ENCODE results near the gene ATP6V1A. TPM values are rescaled to one million over a fixed set of nuclear protein-coding genes. Genes with fewer than 3 reads are reported as not detected.

ATP6V1A gene
- polyA plus RNA-seq, 3 donors = 35.1 to 295 (median 254) TPM

- Histone ChIP-seq H3K27ac (ENCODE audit: low read depth in 1 of 2, low read length in 2 of 2) (peak within 1 kb of the TSS; percentile 94 to 98), H4K20me1 (ENCODE audit: insufficient read depth, low read length) (peaks cover 65% of the 10 kb centered on the region), H3K79me2 (ENCODE audit: insufficient read depth, low read length) (peaks cover 94% of the 10 kb centered on the region), H2AFZ (ENCODE audit: insufficient read depth, low read depth, low read length, poor library complexity, severe bottlenecking) (peak within 1 kb of the TSS; percentile 83), H3K4me3 (replicated peaks in 1 of 3; ENCODE audit: low read depth in 2 of 3, low read length in 3 of 3) (peak within 1 kb of the TSS; percentile 68 to 99 (median 73)), H3K9me3 (replicated peaks in 1 of 2; ENCODE audit: control insufficient read depth in 1 of 2, insufficient read depth in 1 of 2, low read length in 2 of 2) (no peaks in the 10 kb centered on the region), H3K9ac (ENCODE audit: insufficient read depth, low read length, poor library complexity, severe bottlenecking) (peak within 1 kb of the TSS; percentile 98), H3K4me2 (replicated peaks; ENCODE audit: extremely low read depth, low read length, poor library complexity, severe bottlenecking) (peak within 1 kb of the TSS; percentile 98), H3K27me3 (ENCODE audit: control insufficient read depth in 2 of 2, insufficient read depth in 2 of 2, low read length in 2 of 2) (no peaks in the 10 kb centered on the region), H3K36me3 (replicated peaks in 1 of 2; ENCODE audit: control insufficient read depth in 1 of 2, insufficient read depth in 2 of 2, low read length in 2 of 2) (no peaks in the 10 kb centered on the region), H3K4me1 (ENCODE audit: control insufficient read depth in 1 of 2, insufficient read depth in 2 of 2, low read length in 2 of 2) (peaks cover 43 to 67% of the 10 kb centered on the region in 2 donors)
- intact Hi-C loops (cut with micrococcal nuclease) = loop anchor here (5.0 kb wide), 2 partner anchors 36 to 86 kb away; no protein-coding TSS in a partner anchor
- Mint-ChIP-seq H3K27me3 (ENCODE audit: low read depth in 3 of 3) (peaks cover 0 to 3% (median 0%) of the 10 kb centered on the region in 3 donors), H3K4me3 (peak within 1 kb of the TSS; percentile 96 to 100), H3K36me3 (peaks cover 3 to 8% of the 10 kb centered on the region in 2 donors), H3K9me3 (no peaks in the 10 kb centered on the region), H3K27ac (peak within 1 kb of the TSS; percentile 99 to 100 (median 100)), H3K4me1 (peaks cover 67% of the 10 kb centered on the region)
- under 1% methylated on average over 68 of the region's 72 CpGs for whole genome bisulfite sequencing (ENCODE audit: insufficient coverage)
- no peak for TF ChIP-seq CTCF (IDR thresholded peaks at IDR 0.05)
- peak; percentile 87 to 94 (median 92) for DNase-seq
Observed at GRCh38 chr3:113745756-113746547, 883 bp upstream of the ATP6V1A start, which contains the start of gene NAA50. TSS of gene NAA50 (minus strand) at chr3:113746249. CDS start at chr3:113745949, 300 bp downstream.

GRCh38 chr3:113747283-113748046 lies 630 bp downstream of the ATP6V1A start:
- H3K4me1 Mint-ChIP-seq = peaks cover 55% of the 10 kb centered on the region
- 0% methylated on average over 14 of the region's 18 CpGs for WGBS (ENCODE audit: insufficient coverage)
- peak overlapping the region; percentile 98 for H3K4me2 ChIP-seq (replicated peaks; ENCODE audit: extremely low read depth, low read length, poor library complexity, severe bottlenecking)
- TF ChIP-seq CTCF (IDR thresholded peaks at IDR 0.05) = no peak
- H2AFZ ChIP-seq (ENCODE audit: insufficient read depth, low read depth, low read length, poor library complexity, severe bottlenecking) = peak overlapping the region; percentile 83
- intact Hi-C loops (cut with micrococcal nuclease) = loop anchor here (5.0 kb wide), 2 partner anchors 35 to 85 kb away; no protein-coding TSS in a partner anchor
- peaks cover 3 to 4% of the 10 kb centered on the region in 2 donors for H3K36me3 Mint-ChIP-seq
- no peaks in the 10 kb centered on the region for H3K36me3 ChIP-seq (replicated peaks in 1 of 2; ENCODE audit: control insufficient read depth in 1 of 2, insufficient read depth in 2 of 2, low read length in 2 of 2)
- H3K27me3 ChIP-seq (ENCODE audit: control insufficient read depth in 2 of 2, insufficient read depth in 2 of 2, low read length in 2 of 2) = no peaks in the 10 kb centered on the region
- peaks cover 53% of the 10 kb centered on the region for H4K20me1 ChIP-seq (ENCODE audit: insufficient read depth, low read length)
- peaks cover 94% of the 10 kb centered on the region for H3K79me2 ChIP-seq (ENCODE audit: insufficient read depth, low read length)
- peak overlapping the region; percentile 94 to 98 for H3K27ac ChIP-seq (ENCODE audit: low read depth in 1 of 2, low read length in 2 of 2)
- H3K4me3 ChIP-seq (replicated peaks in 1 of 3; ENCODE audit: low read depth in 2 of 3, low read length in 3 of 3) = peak overlapping the region; percentile 68 to 99 (median 73)
- no peaks in the 10 kb centered on the region for H3K9me3 ChIP-seq (replicated peaks in 1 of 2; ENCODE audit: control insufficient read depth in 1 of 2, insufficient read depth in 1 of 2, low read length in 2 of 2)
- H3K4me1 ChIP-seq (ENCODE audit: control insufficient read depth in 1 of 2, insufficient read depth in 2 of 2, low read length in 2 of 2) = peaks cover 43 to 61% of the 10 kb centered on the region in 2 donors
- H3K9ac ChIP-seq (ENCODE audit: insufficient read depth, low read length, poor library complexity, severe bottlenecking) = peak overlapping the region; percentile 98
- H3K9me3 Mint-ChIP-seq = no peaks in the 10 kb centered on the region
- H3K27me3 Mint-ChIP-seq (ENCODE audit: low read depth in 3 of 3) = peaks cover 0 to 3% (median 0%) of the 10 kb centered on the region in 3 donors
- peak; percentile 10 to 43 (median 18) for DNase-seq
- peak overlapping the region; percentile 99 to 100 (median 100) for H3K27ac Mint-ChIP-seq
- H3K4me3 Mint-ChIP-seq = peak overlapping the region; percentile 96 to 100
